Fibroblast of lung (primary cell): ENCODE results near the gene TMEM183A. TPM values are rescaled to one million over a fixed set of nuclear protein-coding genes. Genes with fewer than 3 reads are reported as not detected.
"Not testable (repeated sequence)": the region's sequence is repeated elsewhere in the genome, so short reads cannot be mapped to it uniquely, and the experiment has no call there.

Source experiments
- DNase-seq, 2 donors: peaks; one replicate each; pipeline versions ENCODE4 v3.0.0 to v3.0.0-alpha.2; 2010; ENCODE audit warnings: low read depth in 2 of 2
- H2AFZ ChIP-seq: 2 replicates; pipeline ENCODE4 v1.5.1; 2012; ENCODE audit warnings: low read length, control low read depth, inconsistent platforms
- H3K27ac ChIP-seq: 2 replicates; pipeline ENCODE4 v1.5.1; 2011; ENCODE audit warnings: low read length, control low read depth; ENCODE audit not compliant: insufficient read depth
- H3K27me3 ChIP-seq: 2 replicates; pipeline ENCODE4 v1.5.1; 2011; ENCODE audit warnings: mild to moderate bottlenecking, low read length; ENCODE audit not compliant: control insufficient read depth, insufficient read depth
- H3K36me3 ChIP-seq: 2 replicates; pipeline ENCODE4 v1.5.1; 2011; ENCODE audit warnings: low read length; ENCODE audit not compliant: control insufficient read depth, insufficient read depth
- H3K4me1 ChIP-seq: 2 replicates; pipeline ENCODE4 v1.5.1; 2011; ENCODE audit warnings: low read length; ENCODE audit not compliant: control insufficient read depth, insufficient read depth; ENCODE audit errors: extremely low read depth
- H3K4me2 ChIP-seq: 2 replicates; pipeline ENCODE4 v1.5.1; 2011; ENCODE audit warnings: low read length, control low read depth; ENCODE audit not compliant: insufficient read depth; ENCODE audit errors: extremely low read depth
- H3K4me3 ChIP-seq, 4 experiments: fragments of 200-600 bp in 1 of 4; sonication (generic) in 1 of 4; replicated peaks in 1 of 4; 2 replicates each; pipeline ENCODE4 v1.5.1; 2011 to 2016; ENCODE audit warnings: low read length in 4 of 4, low read depth in 3 of 4, mild to moderate bottlenecking in 3 of 4, control low read depth in 2 of 4, inconsistent platforms in 1 of 4, mixed read lengths in 1 of 4; ENCODE audit not compliant: insufficient read depth in 1 of 4; ENCODE audit errors: control extremely low read depth in 1 of 4
- H3K79me2 ChIP-seq: 2 replicates; pipeline ENCODE4 v1.5.1; 2012; ENCODE audit warnings: mild to moderate bottlenecking, low read length, inconsistent platforms; ENCODE audit not compliant: control insufficient read depth, insufficient read depth
- H3K9ac ChIP-seq: 2 replicates; pipeline ENCODE4 v1.5.1; 2011; ENCODE audit warnings: mild to moderate bottlenecking, low read length, control low read depth; ENCODE audit not compliant: insufficient read depth
- H3K9me3 ChIP-seq: 2 replicates; pipeline ENCODE4 v1.5.1; 2012; ENCODE audit warnings: low read depth, low read length; ENCODE audit not compliant: control insufficient read depth, insufficient read depth
- H4K20me1 ChIP-seq: 2 replicates; pipeline ENCODE4 v1.5.1; 2011; ENCODE audit warnings: low read length; ENCODE audit not compliant: control insufficient read depth, insufficient read depth; ENCODE audit errors: extremely low read depth
- CTCF ChIP-seq, 2 donors: IDR thresholded peaks in 1 of 2; conservative IDR thresholded peaks in 1 of 2; 1 replicate in 1 of 2; 2 replicates in 1 of 2; pipeline ENCODE4 v1.5.1; 2011 to 2012; ENCODE audit warnings: low read length in 2 of 2, control low read depth in 1 of 2, inconsistent platforms in 1 of 2, low read depth in 1 of 2, mild to moderate bottlenecking in 1 of 2
- EZH2 ChIP-seq: IDR thresholded peaks from 2 replicates; pipeline ENCODE4 v1.5.1; 2012; ENCODE audit warnings: low read length, control low read depth, mild to moderate bottlenecking; ENCODE audit errors: missing control alignments
- polyA plus RNA-seq, 2 donors: library from polyadenylated mRNA; depleted of rRNA in 1 of 2; stranded (reverse) in 1 of 2; unstranded in 1 of 2; fragments of >200 nt; gene quantifications; 2 replicates each; pipeline ENCODE4 v1.2.1, GENCODE V29; 2011 to 2012; ENCODE audit warnings: missing spikeins in 1 of 2
- total RNA-seq: library from RNA; depleted of rRNA; stranded (reverse); fragments of >200 nt; gene quantifications from 2 replicates; pipeline ENCODE4 v1.2.1, GENCODE V29; 2014

The TMEM183A gene
- total and polyA plus RNA-seq, 2 donors (not counting 1 experiment from before 2014, with no cell fraction given) = 74.2 to 74.5 TPM

- Histone ChIP-seq H3K4me2 (no peak overlapping the region), H3K9ac (no peak overlapping the region), H3K27me3 (peaks cover 23% of the 10 kb centered on the region), H3K36me3 (no peaks in the 10 kb centered on the region), H2AFZ (no peak overlapping the region), H3K9me3 (no peaks in the 10 kb centered on the region), H3K4me1 (no peaks in the 10 kb centered on the region), H3K79me2 (no peaks in the 10 kb centered on the region), H3K4me3 (no peak overlapping the region), H4K20me1 (no peaks in the 10 kb centered on the region), H3K27ac (no peak overlapping the region)
- DNase-seq = no peak
- TF ChIP-seq CTCF (conservative IDR thresholded peaks at IDR 0.05 in 1 of 2, IDR thresholded peaks at IDR 0.05 in 1 of 2; ENCODE audit: low read depth in 1 of 2, low read length in 2 of 2) (no peak), EZH2 (no peak)
Observed at GRCh38 chr1:202979459-202979858, 27.7 kb upstream of the TMEM183A start.

- no peaks in the 10 kb centered on the region for H3K4me1 ChIP-seq
- TF ChIP-seq CTCF (conservative IDR thresholded peaks at IDR 0.05 in 1 of 2, IDR thresholded peaks at IDR 0.05 in 1 of 2; ENCODE audit: low read depth in 1 of 2, low read length in 2 of 2) (no peak), EZH2 (no peak)
- no peaks in the 10 kb centered on the region for H4K20me1 ChIP-seq
- DNase-seq = no peak
- no peak overlapping the region for H3K4me2 ChIP-seq
- no peak overlapping the region for H3K9ac ChIP-seq
- H3K4me3 ChIP-seq = no peak overlapping the region
- no peaks in the 10 kb centered on the region for H3K9me3 ChIP-seq
- peaks cover 13% of the 10 kb centered on the region for H3K27me3 ChIP-seq
- no peaks in the 10 kb centered on the region for H3K79me2 ChIP-seq
- no peak overlapping the region for H2AFZ ChIP-seq
- no peak overlapping the region for H3K27ac ChIP-seq
- H3K36me3 ChIP-seq = no peaks in the 10 kb centered on the region
Observed at GRCh38 chr1:202981939-202982338, 25.2 kb upstream of the TMEM183A start.

- Histone ChIP-seq H3K4me1 (no peaks in the 10 kb centered on the region), H3K9ac (no peak overlapping the region), H2AFZ (no peak overlapping the region), H3K79me2 (no peaks in the 10 kb centered on the region), H4K20me1 (no peaks in the 10 kb centered on the region), H3K27ac (no peak overlapping the region), H3K27me3 (peaks cover 17% of the 10 kb centered on the region), H3K9me3 (no peaks in the 10 kb centered on the region), H3K4me3 (no peak overlapping the region), H3K36me3 (no peaks in the 10 kb centered on the region), H3K4me2 (no peak overlapping the region)
- DNase-seq = no peak
- TF ChIP-seq EZH2 = no peak
- no peak for TF ChIP-seq CTCF (conservative IDR thresholded peaks at IDR 0.05 in 1 of 2, IDR thresholded peaks at IDR 0.05 in 1 of 2; ENCODE audit: low read depth in 1 of 2, low read length in 2 of 2)
Observed at GRCh38 chr1:202982715-202983430, 24.3 kb upstream of the TMEM183A start.

- H3K79me2 ChIP-seq, H3K4me2 ChIP-seq, H3K4me3 ChIP-seq, H2AFZ ChIP-seq, H3K9me3 ChIP-seq, H3K36me3 ChIP-seq, DNase-seq, H3K4me1 ChIP-seq, H3K9ac ChIP-seq, H3K27ac ChIP-seq, H4K20me1 ChIP-seq: not testable (repeated sequence)
- H3K27me3 ChIP-seq = peaks cover 25% of the 10 kb centered on the region
Observed at GRCh38 chr1:202986120-202986519, 21.1 kb upstream of the TMEM183A start.
